ENCODE data around the gene TCP11L2. TPM values are rescaled to one million over a fixed set of nuclear protein-coding genes. Genes with fewer than 3 reads are reported as not detected.

Gene TCP11L2
- polyA plus RNA-seq, 12 donors: 8.1 to 19.2 (median 13.8) TPM; not detected in 1

GRCh38 chr12:106392759-106393158, 90.2 kb downstream of the TCP11L2 start:
- no peak for DNase-seq

Other genes with a start within 250 kb of the TCP11L2 start
- 10 to 100 TPM in 9 of 12 donors, 1 to 10 TPM in 2, not detected in 1; 8.7 to 24.4 (median 11.9) TPM for gene NUAK1, start 163.8 kb upstream of the TCP11L2 start, polyA plus RNA-seq (ENCODE audit: insufficient read length in 12 of 12)
- gene CKAP4, start 54.7 kb upstream of the TCP11L2 start, polyA plus RNA-seq (ENCODE audit: insufficient read length in 12 of 12): 100 to 1,000 TPM in 5 of 12 donors, 10 to 100 TPM in 7; 71.8 to 231 (median 88.3) TPM
- 10 to 100 TPM in 10 of 12 donors, 1 to 10 TPM in 1, not detected in 1; 8.2 to 15.2 (median 14.3) TPM for gene POLR3B, start 55.0 kb downstream of the TCP11L2 start, polyA plus RNA-seq (ENCODE audit: insufficient read length in 12 of 12)

Measured in muscle of arm (tissue), 12 donors.